K562 (cell line): ENCODE measurements around the gene ZSWIM4. TPM values are rescaled to one million over a fixed set of nuclear protein-coding genes. Genes with fewer than 3 reads are reported as not detected.

ENCODE experiments used
- BCL6 ChIP-seq: fragments of 250-450 bp; sonication (Bioruptor Pico); IDR thresholded peaks from 2 replicates; pipeline ENCODE4 v1.4.0; 2020
- FOXJ3 ChIP-seq: sonication (generic); formaldehyde crosslinking; IDR thresholded peaks from 2 replicates; pipeline ENCODE4 v1.4.0; 2020; ENCODE audit warnings: mild to moderate bottlenecking, missing genetic modification reagents
- HMG20B ChIP-seq: fragments of 250-450 bp; sonication (Bioruptor Pico); IDR thresholded peaks from 2 replicates; pipeline ENCODE4 v1.5.0; 2021; ENCODE audit warnings: mild to moderate bottlenecking
- MCM3 ChIP-seq: fragments of 450-650 bp; IDR thresholded peaks from 2 replicates; pipeline ENCODE4 v1.6.1; 2016
- ZSCAN32 ChIP-seq: fragments of 450-650 bp; formaldehyde crosslinking; IDR thresholded peaks from 2 replicates; pipeline ENCODE4 v1.4.0; 2020; ENCODE audit warnings: mild to moderate bottlenecking, moderate library complexity
- polyA plus RNA-seq, 8 experiments: library from polyadenylated mRNA; depleted of rRNA in 4 of 8; stranded (reverse) in 5 of 8; unstranded in 3 of 8; fragments of >200 nt; fragmentation: Nextera tagmentation in 2 of 8; fragmentation: Illumina TruSeq in 1 of 8; extraction: Ambion mirVana in 2 of 8; extraction: Trizol in 1 of 8; gene quantifications; 2 replicates each; pipeline versions ENCODE4 v1.2.1 to v1.2.3, GENCODE V29; 2011 to 2014; ENCODE audit warnings: inconsistent platforms in 1 of 8, missing spikeins in 1 of 8
- total RNA-seq, 7 experiments: library from RNA; depleted of rRNA in 6 of 7; stranded (reverse); fragments of >200 nt in 6 of 7; fragmentation: Illumina TruSeq in 2 of 7; extraction: Trizol in 2 of 7; gene quantifications; 2 replicates each; pipeline versions ENCODE4 v1.2.1 to v1.2.3, GENCODE V29; 2011 to 2021; ENCODE audit warnings: low replicate concordance in 1 of 7
- TF ChIP-seq, protein P1 (sequence below): IDR thresholded peaks from 2 replicates; pipeline ENCODE4 v1.6.1; 2011; ENCODE audit not compliant: insufficient read length; ENCODE audit errors: extremely low read depth
- TF ChIP-seq, protein P2 (sequence below), 3 experiments: fragments of 200-800 bp in 1 of 3; sonication (Bioruptor generic) in 1 of 3; sonication (generic) in 1 of 3; formaldehyde crosslinking in 1 of 3; IDR thresholded peaks; 2 replicates each; pipeline versions ENCODE4 v1.6.1 to v1.8.0; 2016 to 2022; ENCODE audit warnings: mild to moderate bottlenecking in 2 of 3, missing compliant biosample characterization in 2 of 3, missing genetic modification characterization in 2 of 3, missing genetic modification reagents in 1 of 3

The ZSWIM4 gene
- total and polyA plus RNA-seq, 9 of the 15 experiments (the other 6 are each of a cell fraction or from before 2014, with no cell fraction given), result 0.25 to 3.7 (median 0.79) TPM; not detected in 2

DNA sequence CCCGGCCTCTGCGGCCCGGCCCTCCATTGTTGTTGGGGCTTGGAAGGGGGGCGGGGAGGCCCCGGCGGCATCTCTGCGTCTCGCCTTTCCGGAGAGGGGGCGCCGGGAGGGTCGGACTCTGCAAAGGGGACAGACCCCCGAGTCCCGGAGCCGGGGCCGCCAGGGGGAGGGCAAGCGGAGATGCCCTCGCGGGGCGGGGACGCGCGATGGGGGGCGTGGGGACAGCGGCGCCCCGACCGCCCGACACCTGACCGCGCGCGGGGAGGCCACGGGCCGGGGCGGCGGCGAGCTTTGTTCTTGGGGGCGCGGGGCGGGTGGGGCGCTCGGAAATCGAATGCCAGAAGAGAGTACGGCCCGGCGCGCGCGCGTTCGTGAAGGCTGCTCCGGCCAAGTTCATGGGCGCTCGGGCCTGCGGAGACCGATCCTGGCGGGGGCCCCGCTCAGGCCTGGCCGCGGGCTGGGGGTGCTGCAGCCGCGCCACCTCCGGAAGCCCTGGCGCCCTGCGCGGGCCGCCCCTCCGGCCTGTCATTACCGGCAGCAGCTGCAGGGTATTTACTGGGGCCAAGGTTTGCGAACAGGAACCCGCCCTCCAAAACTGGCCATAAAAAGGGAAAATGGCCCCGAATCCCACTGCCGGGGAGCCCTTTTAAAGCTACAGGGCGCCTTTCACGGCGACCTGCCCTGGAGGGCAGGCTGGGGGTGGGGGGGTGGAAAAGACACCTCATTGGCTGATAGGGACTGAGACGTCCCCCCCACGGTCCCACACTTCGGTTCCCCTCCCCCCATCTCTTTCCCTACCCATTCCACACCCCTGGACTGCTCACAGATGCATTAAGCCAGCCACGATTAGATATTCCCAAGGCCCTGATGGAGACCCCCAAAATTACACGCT is 70.6 kb downstream of the ZSWIM4 start (continued):
- TF ChIP-seq, protein P1, sequence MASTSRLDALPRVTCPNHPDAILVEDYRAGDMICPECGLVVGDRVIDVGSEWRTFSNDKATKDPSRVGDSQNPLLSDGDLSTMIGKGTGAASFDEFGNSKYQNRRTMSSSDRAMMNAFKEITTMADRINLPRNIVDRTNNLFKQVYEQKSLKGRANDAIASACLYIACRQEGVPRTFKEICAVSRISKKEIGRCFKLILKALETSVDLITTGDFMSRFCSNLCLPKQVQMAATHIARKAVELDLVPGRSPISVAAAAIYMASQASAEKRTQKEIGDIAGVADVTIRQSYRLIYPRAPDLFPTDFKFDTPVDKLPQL, result no peak
- TF ChIP-seq HMG20B (CRISPR knock-in tag) (no peak), MCM3 (no peak), ZSCAN32 (CRISPR knock-in tag) (no peak), FOXJ3 (CRISPR knock-in tag) (no peak), BCL6 (CRISPR knock-in tag) (no peak)
- TF ChIP-seq, protein P2, sequence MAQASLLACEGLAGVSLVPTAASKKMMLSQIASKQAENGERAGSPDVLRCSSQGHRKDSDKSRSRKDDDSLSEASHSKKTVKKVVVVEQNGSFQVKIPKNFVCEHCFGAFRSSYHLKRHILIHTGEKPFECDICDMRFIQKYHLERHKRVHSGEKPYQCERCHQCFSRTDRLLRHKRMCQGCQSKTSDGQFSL (CRISPR knock-in tag; IDR thresholded peaks at IDR 0.05), result 0 out of 2 replicates have a peak, but pooled peaks have one; percentile 45
- TF ChIP-seq, protein P2 (tag; IDR thresholded peaks at IDR 0.05), result no peak
- TF ChIP-seq, all 486 proteins: peak for 4
